Erythroblast (primary cell): ENCODE results near the gene ACP4.

Experiments
- GATA1 ChIP-seq: IDR thresholded peaks from 2 replicates; pipeline ENCODE4 v1.6.1; 2011; ENCODE audit warnings: low read depth, mild to moderate bottlenecking, control low read depth, low read length, moderate library complexity
- POLR2A ChIP-seq: IDR thresholded peaks from 2 replicates; pipeline ENCODE4 v1.6.1; 2011; ENCODE audit warnings: mild to moderate bottlenecking, low read length

GRCh38 chr19:50814883-50815282 lies 24.7 kb downstream of the ACP4 start:
- TF ChIP-seq POLR2A (no peak), GATA1 (no peak)
